Measurements from ENCODE around the gene PLEKHM2.

PLEKHM2 gene

GRCh38 chr1:15671430-15671829, 12.7 kb upstream of the PLEKHM2 start:
- no peaks in the 10 kb centered on the region for H3K4me1 ChIP-seq (ENCODE audit: control insufficient read depth in 1 of 2, insufficient read depth in 2 of 2, low read length in 2 of 2)

GRCh38 chr1:15674386-15675159, 9.5 kb upstream of the PLEKHM2 start:
- no peak overlapping the region for H3K9ac ChIP-seq (ENCODE audit: low read depth in 1 of 2, low read length in 2 of 2)
- no peaks in the 10 kb centered on the region for H3K9me3 ChIP-seq (ENCODE audit: control insufficient read depth in 1 of 2, low read length in 2 of 2)
- H3K27me3 ChIP-seq (ENCODE audit: control insufficient read depth in 1 of 2, insufficient read depth in 2 of 2, low read length in 2 of 2), result no peaks in the 10 kb centered on the region
- no peaks in the 10 kb centered on the region for H3K4me1 ChIP-seq (ENCODE audit: control insufficient read depth in 1 of 2, insufficient read depth in 2 of 2, low read length in 2 of 2)
- no peak overlapping the region for H3K4me3 ChIP-seq (ENCODE audit: low read depth in 1 of 2, low read length in 2 of 2)
- H3K27ac ChIP-seq (ENCODE audit: low read depth, low read length), result no peak overlapping the region
- H3K36me3 ChIP-seq (ENCODE audit: control insufficient read depth in 1 of 2, insufficient read depth in 2 of 2, low read length in 2 of 2), result no peaks in the 10 kb centered on the region

More at GRCh38 chr1:15671430-15671829, 12.7 kb upstream of the PLEKHM2 start:
- no peaks in the 10 kb centered on the region for H3K36me3 ChIP-seq (ENCODE audit: control insufficient read depth in 1 of 2, insufficient read depth in 2 of 2, low read length in 2 of 2)
- no peak overlapping the region for H3K9ac ChIP-seq (ENCODE audit: low read depth in 1 of 2, low read length in 2 of 2)
- H3K27me3 ChIP-seq (ENCODE audit: control insufficient read depth in 1 of 2, insufficient read depth in 2 of 2, low read length in 2 of 2), result no peaks in the 10 kb centered on the region
- no peak overlapping the region for H3K4me3 ChIP-seq (ENCODE audit: low read depth in 1 of 2, low read length in 2 of 2)
- H3K27ac ChIP-seq (ENCODE audit: low read depth, low read length), result no peak overlapping the region
- H3K9me3 ChIP-seq (ENCODE audit: control insufficient read depth in 1 of 2, low read length in 2 of 2), result no peaks in the 10 kb centered on the region

- Histone ChIP-seq H3K9ac (ENCODE audit: low read depth in 1 of 2, low read length in 2 of 2) (no peak overlapping the region), H3K9me3 (ENCODE audit: control insufficient read depth in 1 of 2, low read length in 2 of 2) (no peaks in the 10 kb centered on the region), H3K36me3 (ENCODE audit: control insufficient read depth in 1 of 2, insufficient read depth in 2 of 2, low read length in 2 of 2) (no peaks in the 10 kb centered on the region), H3K27ac (ENCODE audit: low read depth, low read length) (no peak overlapping the region), H3K27me3 (ENCODE audit: control insufficient read depth in 1 of 2, insufficient read depth in 2 of 2, low read length in 2 of 2) (no peaks in the 10 kb centered on the region), H3K4me1 (ENCODE audit: control insufficient read depth in 1 of 2, insufficient read depth in 2 of 2, low read length in 2 of 2) (no peaks in the 10 kb centered on the region), H3K4me3 (ENCODE audit: low read depth in 1 of 2, low read length in 2 of 2) (no peak overlapping the region)
Observed at GRCh38 chr1:15676010-15676409, 8.1 kb upstream of the PLEKHM2 start.

GRCh38 chr1:15676688-15677661, 7.1 kb upstream of the PLEKHM2 start:
- H3K4me1 ChIP-seq (ENCODE audit: control insufficient read depth in 1 of 2, insufficient read depth in 2 of 2, low read length in 2 of 2), result peaks cover 0 to 4% of the 10 kb centered on the region in 2 donors
- H3K36me3 ChIP-seq (ENCODE audit: control insufficient read depth in 1 of 2, insufficient read depth in 2 of 2, low read length in 2 of 2), result no peaks in the 10 kb centered on the region

GRCh38 chr1:15678578-15678977, 5.5 kb upstream of the PLEKHM2 start:
- H3K4me3 ChIP-seq (ENCODE audit: low read depth in 1 of 2, low read length in 2 of 2), result no peak overlapping the region

More at GRCh38 chr1:15676688-15677661, 7.1 kb upstream of the PLEKHM2 start:
- Histone ChIP-seq H3K4me3 (ENCODE audit: low read depth in 1 of 2, low read length in 2 of 2) (no peak overlapping the region), H3K9ac (ENCODE audit: low read depth in 1 of 2, low read length in 2 of 2) (no peak overlapping the region), H3K27me3 (ENCODE audit: control insufficient read depth in 1 of 2, insufficient read depth in 2 of 2, low read length in 2 of 2) (no peaks in the 10 kb centered on the region), H3K9me3 (ENCODE audit: control insufficient read depth in 1 of 2, low read length in 2 of 2) (no peaks in the 10 kb centered on the region), H3K27ac (ENCODE audit: low read depth, low read length) (no peak overlapping the region)

GRCh38 chr1:15680131-15680530, 4.0 kb upstream of the PLEKHM2 start:
- Histone ChIP-seq H3K9ac (ENCODE audit: low read depth in 1 of 2, low read length in 2 of 2) (no peak overlapping the region), H3K4me3 (ENCODE audit: low read depth in 1 of 2, low read length in 2 of 2) (no peak overlapping the region), H3K27ac (ENCODE audit: low read depth, low read length) (no peak overlapping the region), H3K36me3 (ENCODE audit: control insufficient read depth in 1 of 2, insufficient read depth in 2 of 2, low read length in 2 of 2) (no peaks in the 10 kb centered on the region), H3K9me3 (ENCODE audit: control insufficient read depth in 1 of 2, low read length in 2 of 2) (no peaks in the 10 kb centered on the region), H3K27me3 (ENCODE audit: control insufficient read depth in 1 of 2, insufficient read depth in 2 of 2, low read length in 2 of 2) (no peaks in the 10 kb centered on the region), H3K4me1 (ENCODE audit: control insufficient read depth in 1 of 2, insufficient read depth in 2 of 2, low read length in 2 of 2) (peaks cover 0 to 9% of the 10 kb centered on the region in 2 donors)

More at GRCh38 chr1:15678578-15678977, 5.5 kb upstream of the PLEKHM2 start:
- Histone ChIP-seq H3K9ac (ENCODE audit: low read depth in 1 of 2, low read length in 2 of 2) (no peak overlapping the region), H3K27me3 (ENCODE audit: control insufficient read depth in 1 of 2, insufficient read depth in 2 of 2, low read length in 2 of 2) (no peaks in the 10 kb centered on the region), H3K36me3 (ENCODE audit: control insufficient read depth in 1 of 2, insufficient read depth in 2 of 2, low read length in 2 of 2) (no peaks in the 10 kb centered on the region), H3K9me3 (ENCODE audit: control insufficient read depth in 1 of 2, low read length in 2 of 2) (no peaks in the 10 kb centered on the region), H3K4me1 (ENCODE audit: control insufficient read depth in 1 of 2, insufficient read depth in 2 of 2, low read length in 2 of 2) (peaks cover 0 to 6% of the 10 kb centered on the region in 2 donors), H3K27ac (ENCODE audit: low read depth, low read length) (no peak overlapping the region)

- no peaks in the 10 kb centered on the region for H3K9me3 ChIP-seq (ENCODE audit: control insufficient read depth in 1 of 2, low read length in 2 of 2)
- peaks cover 3 to 13% of the 10 kb centered on the region in 2 donors for H3K4me1 ChIP-seq (ENCODE audit: control insufficient read depth in 1 of 2, insufficient read depth in 2 of 2, low read length in 2 of 2)
- H3K27me3 ChIP-seq (ENCODE audit: control insufficient read depth in 1 of 2, insufficient read depth in 2 of 2, low read length in 2 of 2), result no peaks in the 10 kb centered on the region
- no peak overlapping the region for H3K4me3 ChIP-seq (ENCODE audit: low read depth in 1 of 2, low read length in 2 of 2)
- no peaks in the 10 kb centered on the region for H3K36me3 ChIP-seq (ENCODE audit: control insufficient read depth in 1 of 2, insufficient read depth in 2 of 2, low read length in 2 of 2)
- H3K27ac ChIP-seq (ENCODE audit: low read depth, low read length), result no peak overlapping the region
- H3K9ac ChIP-seq (ENCODE audit: low read depth in 1 of 2, low read length in 2 of 2), result no peak overlapping the region
Observed at GRCh38 chr1:15680561-15681348, 3.4 kb upstream of the PLEKHM2 start.

- Histone ChIP-seq H3K27me3 (ENCODE audit: control insufficient read depth in 1 of 2, insufficient read depth in 2 of 2, low read length in 2 of 2) (no peaks in the 10 kb centered on the region), H3K9ac (ENCODE audit: low read depth in 1 of 2, low read length in 2 of 2) (no peak overlapping the region), H3K36me3 (ENCODE audit: control insufficient read depth in 1 of 2, insufficient read depth in 2 of 2, low read length in 2 of 2) (no peaks in the 10 kb centered on the region), H3K4me1 (ENCODE audit: control insufficient read depth in 1 of 2, insufficient read depth in 2 of 2, low read length in 2 of 2) (peaks cover 8 to 17% of the 10 kb centered on the region in 2 donors), H3K9me3 (ENCODE audit: control insufficient read depth in 1 of 2, low read length in 2 of 2) (no peaks in the 10 kb centered on the region), H3K4me3 (ENCODE audit: low read depth in 1 of 2, low read length in 2 of 2) (no peak overlapping the region), H3K27ac (ENCODE audit: low read depth, low read length) (no peak overlapping the region)
Observed at GRCh38 chr1:15681349-15682292, 2.5 kb upstream of the PLEKHM2 start.

GRCh38 chr1:15682936-15683341, 1.2 kb upstream of the PLEKHM2 start:
- no peaks in the 10 kb centered on the region for H3K36me3 ChIP-seq (ENCODE audit: control insufficient read depth in 1 of 2, insufficient read depth in 2 of 2, low read length in 2 of 2)
- no peak overlapping the region for H3K4me3 ChIP-seq (ENCODE audit: low read depth in 1 of 2, low read length in 2 of 2)
- H3K27ac ChIP-seq (ENCODE audit: low read depth, low read length), result no peak overlapping the region
- H3K9me3 ChIP-seq (ENCODE audit: control insufficient read depth in 1 of 2, low read length in 2 of 2), result no peaks in the 10 kb centered on the region
- H3K27me3 ChIP-seq (ENCODE audit: control insufficient read depth in 1 of 2, insufficient read depth in 2 of 2, low read length in 2 of 2), result no peaks in the 10 kb centered on the region
- H3K9ac ChIP-seq (ENCODE audit: low read depth in 1 of 2, low read length in 2 of 2), result no peak overlapping the region
- peaks cover 12 to 23% of the 10 kb centered on the region in 2 donors for H3K4me1 ChIP-seq (ENCODE audit: control insufficient read depth in 1 of 2, insufficient read depth in 2 of 2, low read length in 2 of 2)
